K562 (cell line): ENCODE results near the gene B3GNT4. TPM values are rescaled to one million over a fixed set of nuclear protein-coding genes. Genes with fewer than 3 reads are reported as not detected.

Source experiments
- ARID3B ChIP-seq: fragments of 250-450 bp; sonication (Bioruptor Pico); IDR thresholded peaks from 2 replicates; pipeline ENCODE4 v1.4.0; 2020; ENCODE audit warnings: borderline replicate concordance
- HNRNPH1 ChIP-seq: fragments of 200-400 bp; formaldehyde crosslinking; optimal IDR thresholded peaks from 2 replicates; pipeline ENCODE3; 2017; ENCODE audit warnings: low read depth, mild to moderate bottlenecking, low read length, moderate library complexity
- NFE2 ChIP-seq: IDR thresholded peaks from 2 replicates; pipeline ENCODE4 v1.6.1; 2014; ENCODE audit warnings: antibody characterized with exemption, low read depth
- NR0B1 ChIP-seq: fragments of 450-650 bp; IDR thresholded peaks from one replicate; pipeline ENCODE4 v1.6.1; 2018; ENCODE audit warnings: mild to moderate bottlenecking, moderate library complexity; ENCODE audit not compliant: partially characterized antibody
- NR2C1 ChIP-seq, 2 experiments: fragments of 450-650 bp; IDR thresholded peaks; 2 replicates each; pipeline ENCODE4 v1.6.1; 2017; ENCODE audit warnings: mild to moderate bottlenecking in 2 of 2, antibody characterized with exemption in 1 of 2, inconsistent platforms in 1 of 2, missing compliant biosample characterization in 1 of 2, missing genetic modification characterization in 1 of 2
- SP1 ChIP-seq: sonication (generic); formaldehyde crosslinking; IDR thresholded peaks from 2 replicates; pipeline ENCODE4 v1.8.1; 2022; ENCODE audit warnings: mild to moderate bottlenecking, missing genetic modification reagents
- polyA plus RNA-seq, 8 experiments: library from polyadenylated mRNA; depleted of rRNA in 4 of 8; stranded (reverse) in 5 of 8; unstranded in 3 of 8; fragments of >200 nt; fragmentation: Nextera tagmentation in 2 of 8; fragmentation: Illumina TruSeq in 1 of 8; extraction: Ambion mirVana in 2 of 8; extraction: Trizol in 1 of 8; gene quantifications; 2 replicates each; pipeline versions ENCODE4 v1.2.1 to v1.2.3, GENCODE V29; 2011 to 2014; ENCODE audit warnings: inconsistent platforms in 1 of 8, missing spikeins in 1 of 8
- total RNA-seq, 7 experiments: library from RNA; depleted of rRNA in 6 of 7; stranded (reverse); fragments of >200 nt in 6 of 7; fragmentation: Illumina TruSeq in 2 of 7; extraction: Trizol in 2 of 7; gene quantifications; 2 replicates each; pipeline versions ENCODE4 v1.2.1 to v1.2.3, GENCODE V29; 2011 to 2021; ENCODE audit warnings: low replicate concordance in 1 of 7
- TF ChIP-seq, protein P1 (sequence below): fragments of 450-650 bp; IDR thresholded peaks from 2 replicates; pipeline ENCODE4 v1.6.1; 2016; ENCODE audit warnings: low read depth
- TF ChIP-seq, protein P2 (sequence below), 3 experiments: fragments of 200-800 bp in 1 of 3; fragments of 250-450 bp in 1 of 3; fragments of 450-650 bp in 1 of 3; sonication (Bioruptor Pico) in 1 of 3; sonication (Bioruptor generic) in 1 of 3; formaldehyde crosslinking in 1 of 3; IDR thresholded peaks; 2 replicates each; pipeline versions ENCODE4 v1.6.1 to v1.8.0; 2016 to 2022; ENCODE audit warnings: mild to moderate bottlenecking in 2 of 3, missing genetic modification characterization in 2 of 3, missing compliant biosample characterization in 1 of 3, moderate library complexity in 1 of 3
- TF ChIP-seq, protein P3 (sequence below): fragments of 250-450 bp; sonication (Bioruptor Pico); IDR thresholded peaks from 2 replicates; pipeline ENCODE4 v1.9.0; 2021; ENCODE audit warnings: mild to moderate bottlenecking

B3GNT4 gene
- total and polyA plus RNA-seq, 9 of the 15 experiments (the other 6 are each of a cell fraction or from before 2014, with no cell fraction given), result 0.17 to 3.2 (median 1.3) TPM

DNA sequence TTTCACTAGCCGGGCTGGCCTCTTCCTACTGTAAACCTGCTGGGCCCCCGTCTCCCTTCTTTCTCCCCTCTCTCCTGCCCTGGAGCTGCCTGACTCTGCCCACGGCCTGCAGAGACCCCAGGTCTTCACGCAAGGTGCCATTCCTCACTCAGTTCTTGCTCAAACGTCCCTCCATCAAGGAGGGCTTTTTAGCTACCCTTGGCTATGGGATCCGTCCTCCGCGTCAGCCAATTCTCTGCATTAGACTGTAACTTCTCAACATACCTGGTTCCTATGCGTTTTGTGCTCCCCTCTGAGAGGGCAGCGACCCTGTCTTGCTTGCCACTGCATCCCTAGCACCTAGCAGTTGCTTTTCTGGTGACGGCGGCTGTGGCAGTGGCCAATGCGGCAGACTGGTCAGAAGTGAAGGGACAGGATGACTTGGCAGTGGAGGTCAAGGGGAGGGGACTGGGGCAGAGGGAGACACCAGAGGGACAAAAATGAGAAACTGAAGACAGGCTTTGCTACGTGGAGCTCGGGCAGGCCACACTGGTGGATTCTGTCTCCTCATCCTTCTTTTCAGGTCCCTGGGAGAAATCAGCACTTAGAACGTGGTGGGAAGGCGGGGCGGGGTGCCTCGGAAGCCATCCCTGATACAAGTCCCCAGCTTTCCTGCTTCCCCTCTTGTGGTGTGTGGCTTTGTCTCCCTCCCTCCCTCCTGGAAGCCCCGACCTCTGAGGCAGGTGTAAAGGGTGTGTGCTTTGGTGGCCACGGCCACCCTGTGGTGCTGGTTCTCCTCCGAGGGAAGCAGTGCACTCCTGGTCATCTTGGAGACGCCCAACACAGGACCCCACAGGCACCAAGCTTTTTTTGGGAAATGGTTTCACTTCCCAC lies 1.8 kb downstream of the B3GNT4 start (continued):
- TF ChIP-seq, protein P1, sequence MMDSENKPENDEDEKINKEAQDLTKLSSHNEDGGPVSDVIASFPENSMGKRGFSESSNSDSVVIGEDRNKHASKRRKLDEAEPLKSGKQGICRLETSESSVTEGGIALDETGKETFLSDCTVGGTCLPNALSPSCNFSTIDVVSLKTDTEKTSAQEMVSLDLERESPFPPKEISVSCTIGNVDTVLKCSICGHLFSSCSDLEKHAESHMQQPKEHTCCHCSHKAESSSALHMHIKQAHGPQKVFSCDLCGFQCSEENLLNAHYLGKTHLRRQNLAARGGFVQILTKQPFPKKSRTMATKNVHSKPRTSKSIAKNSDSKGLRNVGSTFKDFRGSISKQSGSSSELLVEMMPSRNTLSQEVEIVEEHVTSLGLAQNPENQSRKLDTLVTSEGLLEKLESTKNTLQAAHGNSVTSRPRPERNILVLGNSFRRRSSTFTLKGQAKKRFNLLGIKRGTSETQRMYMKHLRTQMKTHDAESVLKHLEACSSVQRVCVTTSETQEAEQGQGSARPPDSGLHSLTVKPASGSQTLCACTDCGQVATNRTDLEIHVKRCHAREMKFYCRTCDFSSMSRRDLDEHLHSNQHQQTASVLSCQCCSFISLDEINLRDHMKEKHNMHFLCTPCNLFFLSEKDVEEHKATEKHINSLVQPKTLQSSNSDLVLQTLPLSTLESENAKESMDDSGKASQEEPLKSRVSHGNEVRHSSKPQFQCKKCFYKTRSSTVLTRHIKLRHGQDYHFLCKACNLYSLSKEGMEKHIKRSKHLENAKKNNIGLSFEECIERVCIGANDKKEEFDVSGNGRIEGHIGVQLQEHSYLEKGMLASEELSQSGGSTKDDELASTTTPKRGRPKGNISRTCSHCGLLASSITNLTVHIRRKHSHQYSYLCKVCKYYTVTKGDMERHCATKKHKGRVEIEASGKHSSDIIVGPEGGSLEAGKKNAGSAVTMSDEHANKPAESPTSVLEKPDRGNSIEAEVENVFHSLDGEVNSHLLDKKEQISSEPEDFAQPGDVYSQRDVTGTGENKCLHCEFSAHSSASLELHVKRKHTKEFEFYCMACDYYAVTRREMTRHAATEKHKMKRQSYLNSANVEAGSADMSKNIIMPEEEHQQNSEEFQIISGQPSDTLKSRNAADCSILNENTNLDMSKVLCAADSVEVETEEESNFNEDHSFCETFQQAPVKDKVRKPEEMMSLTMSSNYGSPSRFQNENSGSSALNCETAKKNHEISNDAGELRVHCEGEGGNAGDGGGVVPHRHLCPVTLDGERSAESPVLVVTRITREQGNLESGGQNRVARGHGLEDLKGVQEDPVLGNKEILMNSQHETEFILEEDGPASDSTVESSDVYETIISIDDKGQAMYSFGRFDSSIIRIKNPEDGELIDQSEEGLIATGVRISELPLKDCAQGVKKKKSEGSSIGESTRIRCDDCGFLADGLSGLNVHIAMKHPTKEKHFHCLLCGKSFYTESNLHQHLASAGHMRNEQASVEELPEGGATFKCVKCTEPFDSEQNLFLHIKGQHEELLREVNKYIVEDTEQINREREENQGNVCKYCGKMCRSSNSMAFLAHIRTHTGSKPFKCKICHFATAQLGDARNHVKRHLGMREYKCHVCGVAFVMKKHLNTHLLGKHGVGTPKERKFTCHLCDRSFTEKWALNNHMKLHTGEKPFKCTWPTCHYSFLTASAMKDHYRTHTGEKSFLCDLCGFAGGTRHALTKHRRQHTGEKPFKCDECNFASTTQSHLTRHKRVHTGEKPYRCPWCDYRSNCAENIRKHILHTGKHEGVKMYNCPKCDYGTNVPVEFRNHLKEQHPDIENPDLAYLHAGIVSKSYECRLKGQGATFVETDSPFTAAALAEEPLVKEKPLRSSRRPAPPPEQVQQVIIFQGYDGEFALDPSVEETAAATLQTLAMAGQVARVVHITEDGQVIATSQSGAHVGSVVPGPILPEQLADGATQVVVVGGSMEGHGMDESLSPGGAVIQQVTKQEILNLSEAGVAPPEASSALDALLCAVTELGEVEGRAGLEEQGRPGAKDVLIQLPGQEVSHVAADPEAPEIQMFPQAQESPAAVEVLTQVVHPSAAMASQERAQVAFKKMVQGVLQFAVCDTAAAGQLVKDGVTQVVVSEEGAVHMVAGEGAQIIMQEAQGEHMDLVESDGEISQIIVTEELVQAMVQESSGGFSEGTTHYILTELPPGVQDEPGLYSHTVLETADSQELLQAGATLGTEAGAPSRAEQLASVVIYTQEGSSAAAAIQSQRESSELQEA, result peak; percentile 77
- TF ChIP-seq ARID3B (CRISPR knock-in tag) (no peak), NR0B1 (no peak), HNRNPH1 (no peak), NR2C1 (IDR thresholded peaks at IDR 0.05) (no peak), NR2C1 (tag; IDR thresholded peaks at IDR 0.05) (0 out of 2 replicates have a peak, but pooled peaks have one; percentile 13), SP1 (CRISPR knock-in tag) (0 out of 2 replicates have a peak, but pooled peaks have one; percentile 33), NFE2 (peak; percentile 35; the same call in 1 of the 2 replicates)
- TF ChIP-seq, protein P2, sequence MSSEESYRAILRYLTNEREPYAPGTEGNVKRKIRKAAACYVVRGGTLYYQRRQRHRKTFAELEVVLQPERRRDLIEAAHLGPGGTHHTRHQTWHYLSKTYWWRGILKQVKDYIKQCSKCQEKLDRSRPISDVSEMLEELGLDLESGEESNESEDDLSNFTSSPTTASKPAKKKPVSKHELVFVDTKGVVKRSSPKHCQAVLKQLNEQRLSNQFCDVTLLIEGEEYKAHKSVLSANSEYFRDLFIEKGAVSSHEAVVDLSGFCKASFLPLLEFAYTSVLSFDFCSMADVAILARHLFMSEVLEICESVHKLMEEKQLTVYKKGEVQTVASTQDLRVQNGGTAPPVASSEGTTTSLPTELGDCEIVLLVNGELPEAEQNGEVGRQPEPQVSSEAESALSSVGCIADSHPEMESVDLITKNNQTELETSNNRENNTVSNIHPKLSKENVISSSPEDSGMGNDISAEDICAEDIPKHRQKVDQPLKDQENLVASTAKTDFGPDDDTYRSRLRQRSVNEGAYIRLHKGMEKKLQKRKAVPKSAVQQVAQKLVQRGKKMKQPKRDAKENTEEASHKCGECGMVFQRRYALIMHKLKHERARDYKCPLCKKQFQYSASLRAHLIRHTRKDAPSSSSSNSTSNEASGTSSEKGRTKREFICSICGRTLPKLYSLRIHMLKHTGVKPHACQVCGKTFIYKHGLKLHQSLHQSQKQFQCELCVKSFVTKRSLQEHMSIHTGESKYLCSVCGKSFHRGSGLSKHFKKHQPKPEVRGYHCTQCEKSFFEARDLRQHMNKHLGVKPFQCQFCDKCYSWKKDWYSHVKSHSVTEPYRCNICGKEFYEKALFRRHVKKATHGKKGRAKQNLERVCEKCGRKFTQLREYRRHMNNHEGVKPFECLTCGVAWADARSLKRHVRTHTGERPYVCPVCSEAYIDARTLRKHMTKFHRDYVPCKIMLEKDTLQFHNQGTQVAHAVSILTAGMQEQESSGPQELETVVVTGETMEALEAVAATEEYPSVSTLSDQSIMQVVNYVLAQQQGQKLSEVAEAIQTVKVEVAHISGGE (CRISPR knock-in tag; IDR thresholded peaks at IDR 0.05), result peak in 1 of 3 experiments; percentile 81; a peak in 2 of 6 replicates
- TF ChIP-seq, protein P3, sequence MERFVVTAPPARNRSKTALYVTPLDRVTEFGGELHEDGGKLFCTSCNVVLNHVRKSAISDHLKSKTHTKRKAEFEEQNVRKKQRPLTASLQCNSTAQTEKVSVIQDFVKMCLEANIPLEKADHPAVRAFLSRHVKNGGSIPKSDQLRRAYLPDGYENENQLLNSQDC (CRISPR knock-in tag), result no peak
